Measurements from ENCODE around the gene ATXN2.

The ATXN2 gene

GRCh38 chr12:111417784-111418593, 181.1 kb downstream of the ATXN2 start:
- no peak overlapping the region for H3K4me3 Mint-ChIP-seq
- DNase-seq (ENCODE audit: low spot score in 2 of 2), result no peak
- H3K36me3 Mint-ChIP-seq (ENCODE audit: insufficient read depth), result peaks cover 51% of the 10 kb centered on the region
- peaks cover 30% of the 10 kb centered on the region for H3K4me1 Mint-ChIP-seq
- no peak for ATAC-seq (replicated peaks; ENCODE audit: extremely low read depth, poor library complexity, severe bottlenecking)
- H3K9me3 Mint-ChIP-seq, result no peaks in the 10 kb centered on the region
- no peak overlapping the region for H3K27ac Mint-ChIP-seq (ENCODE audit: low read depth)
- no peaks in the 10 kb centered on the region for H3K27me3 Mint-ChIP-seq

- Mint-ChIP-seq H3K27ac (ENCODE audit: low read depth) (no peak overlapping the region), H3K4me3 (no peak overlapping the region), H3K27me3 (no peaks in the 10 kb centered on the region), H3K4me1 (peaks cover 33% of the 10 kb centered on the region), H3K9me3 (no peaks in the 10 kb centered on the region), H3K36me3 (ENCODE audit: insufficient read depth) (peaks cover 50% of the 10 kb centered on the region)
- ATAC-seq (replicated peaks; ENCODE audit: extremely low read depth, poor library complexity, severe bottlenecking), result no peak
- DNase-seq (ENCODE audit: low spot score in 2 of 2), result no peak
Measured at GRCh38 chr12:111417290-111417689, 181.8 kb downstream of the ATXN2 start.

- Mint-ChIP-seq H3K4me1 (peaks cover 54% of the 10 kb centered on the region), H3K9me3 (no peaks in the 10 kb centered on the region), H3K36me3 (ENCODE audit: insufficient read depth) (peaks cover 28% of the 10 kb centered on the region), H3K27me3 (no peaks in the 10 kb centered on the region), H3K4me3 (no peak overlapping the region), H3K27ac (ENCODE audit: low read depth) (peak overlapping the region; percentile 88)
- ATAC-seq (replicated peaks; ENCODE audit: extremely low read depth, poor library complexity, severe bottlenecking), result no peak
- DNase-seq (ENCODE audit: low spot score in 2 of 2), result no peak
Measured at GRCh38 chr12:111414711-111415252, 184.3 kb downstream of the ATXN2 start.

GRCh38 chr12:111413442-111414086, 185.6 kb downstream of the ATXN2 start:
- Mint-ChIP-seq H3K36me3 (ENCODE audit: insufficient read depth) (peaks cover 20% of the 10 kb centered on the region), H3K4me3 (peak overlapping the region; percentile 50), H3K27me3 (no peaks in the 10 kb centered on the region), H3K9me3 (no peaks in the 10 kb centered on the region), H3K27ac (ENCODE audit: low read depth) (peak overlapping the region; percentile 87), H3K4me1 (peaks cover 65% of the 10 kb centered on the region)
- DNase-seq (ENCODE audit: low spot score in 2 of 2), result no peak
- no peak for ATAC-seq (replicated peaks; ENCODE audit: extremely low read depth, poor library complexity, severe bottlenecking)

GRCh38 chr12:111412830-111413441, 186.2 kb downstream of the ATXN2 start:
- peaks cover 20% of the 10 kb centered on the region for H3K36me3 Mint-ChIP-seq (ENCODE audit: insufficient read depth)
- peak overlapping the region; percentile 87 for H3K27ac Mint-ChIP-seq (ENCODE audit: low read depth)
- H3K4me1 Mint-ChIP-seq, result peaks cover 71% of the 10 kb centered on the region
- H3K9me3 Mint-ChIP-seq, result no peaks in the 10 kb centered on the region
- peak overlapping the region; percentile 50 for H3K4me3 Mint-ChIP-seq
- DNase-seq (ENCODE audit: low spot score in 2 of 2) (no peak), ATAC-seq (replicated peaks; ENCODE audit: extremely low read depth, poor library complexity, severe bottlenecking) (no peak)
- no peaks in the 10 kb centered on the region for H3K27me3 Mint-ChIP-seq

GRCh38 chr12:111412007-111412829, 186.9 kb downstream of the ATXN2 start:
- Mint-ChIP-seq H3K9me3 (no peaks in the 10 kb centered on the region), H3K4me1 (peaks cover 77% of the 10 kb centered on the region), H3K4me3 (peak overlapping the region; percentile 50), H3K36me3 (ENCODE audit: insufficient read depth) (peaks cover 20% of the 10 kb centered on the region), H3K27me3 (no peaks in the 10 kb centered on the region), H3K27ac (ENCODE audit: low read depth) (peak overlapping the region; percentile 87)
- DNase-seq (ENCODE audit: low spot score in 2 of 2) (no peak), ATAC-seq (replicated peaks; ENCODE audit: extremely low read depth, poor library complexity, severe bottlenecking) (peak; percentile 15)

GRCh38 chr12:111411185-111411764, 187.8 kb downstream of the ATXN2 start:
- ATAC-seq (replicated peaks; ENCODE audit: extremely low read depth, poor library complexity, severe bottlenecking), result no peak
- peak overlapping the region; percentile 87 for H3K27ac Mint-ChIP-seq (ENCODE audit: low read depth)
- no peaks in the 10 kb centered on the region for H3K27me3 Mint-ChIP-seq
- H3K4me1 Mint-ChIP-seq, result peaks cover 82% of the 10 kb centered on the region
- no peak for DNase-seq (ENCODE audit: low spot score in 2 of 2)
- H3K4me3 Mint-ChIP-seq, result peak overlapping the region; percentile 76
- H3K36me3 Mint-ChIP-seq (ENCODE audit: insufficient read depth), result peaks cover 21% of the 10 kb centered on the region
- no peaks in the 10 kb centered on the region for H3K9me3 Mint-ChIP-seq

GRCh38 chr12:111410431-111411184, 188.5 kb downstream of the ATXN2 start:
- peaks cover 19% of the 10 kb centered on the region for H3K36me3 Mint-ChIP-seq (ENCODE audit: insufficient read depth)
- DNase-seq (ENCODE audit: low spot score in 2 of 2) (no peak), ATAC-seq (replicated peaks; ENCODE audit: extremely low read depth, poor library complexity, severe bottlenecking) (no peak)
- peaks cover 82% of the 10 kb centered on the region for H3K4me1 Mint-ChIP-seq
- H3K27me3 Mint-ChIP-seq, result no peaks in the 10 kb centered on the region
- peak overlapping the region; percentile 89 for H3K27ac Mint-ChIP-seq (ENCODE audit: low read depth)
- no peaks in the 10 kb centered on the region for H3K9me3 Mint-ChIP-seq
- peak overlapping the region; percentile 76 for H3K4me3 Mint-ChIP-seq

GRCh38 chr12:111409780-111410430, 189.2 kb downstream of the ATXN2 start:
- ATAC-seq (replicated peaks; ENCODE audit: extremely low read depth, poor library complexity, severe bottlenecking) (no peak), DNase-seq (ENCODE audit: low spot score in 2 of 2) (no peak)
- H3K4me1 Mint-ChIP-seq, result peaks cover 78% of the 10 kb centered on the region
- H3K9me3 Mint-ChIP-seq, result no peaks in the 10 kb centered on the region
- H3K36me3 Mint-ChIP-seq (ENCODE audit: insufficient read depth), result peaks cover 21% of the 10 kb centered on the region
- peak overlapping the region; percentile 76 for H3K4me3 Mint-ChIP-seq
- H3K27ac Mint-ChIP-seq (ENCODE audit: low read depth), result peak overlapping the region; percentile 89
- H3K27me3 Mint-ChIP-seq, result no peaks in the 10 kb centered on the region

- Mint-ChIP-seq H3K27ac (ENCODE audit: low read depth) (no peak overlapping the region), H3K4me1 (peaks cover 78% of the 10 kb centered on the region), H3K4me3 (peak overlapping the region; percentile 76), H3K36me3 (ENCODE audit: insufficient read depth) (peaks cover 17% of the 10 kb centered on the region), H3K9me3 (no peaks in the 10 kb centered on the region), H3K27me3 (no peaks in the 10 kb centered on the region)
- no peak for ATAC-seq (replicated peaks; ENCODE audit: extremely low read depth, poor library complexity, severe bottlenecking)
- DNase-seq (ENCODE audit: low spot score in 2 of 2), result no peak
Measured at GRCh38 chr12:111409403-111409779, 189.7 kb downstream of the ATXN2 start.
